Posterior vena cava (tissue), 2 donors: ENCODE measurements around the gene DUS3L. TPM values are rescaled to one million over a fixed set of nuclear protein-coding genes. Genes with fewer than 3 reads are reported as not detected.

ENCODE experiments used
- total RNA-seq, 2 donors: library from RNA; stranded (reverse); fragmentation: NEBNext Ultra II Directional; extraction: Animal tissue kit (Norgen Biotek cat#: 25700); gene quantifications; one replicate each; pipeline ENCODE4 v1.2.1, GENCODE V29; 2021
- donor health status: DM: yes; HTN: yes; CAD: no.
- donor health status: DM: yes; HTN: yes; CAD: no.

DUS3L gene
- total RNA-seq, 2 donors from 2014 or later, result 19.1 to 27.6 TPM

Other genes with a start within 250 kb of the DUS3L start
- under 1 TPM; 0.42 to 0.43 TPM for gene TINCR, start 223.2 kb downstream of the DUS3L start, total RNA-seq
- gene SAFB2, start 168.4 kb downstream of the DUS3L start, total RNA-seq, result 10 to 100 TPM; 50.9 to 57.3 TPM
- 10 to 100 TPM; 49.4 to 50.5 TPM for gene SAFB, start 168.1 kb downstream of the DUS3L start, total RNA-seq
- 10 to 100 TPM; 54.1 to 54.4 TPM for gene MICOS13, start 110.6 kb downstream of the DUS3L start, total RNA-seq
- 1 to 10 TPM; 3.8 to 4.0 TPM for gene HSD11B1L, start 110.1 kb downstream of the DUS3L start, total RNA-seq
- gene RPL36, start 100.9 kb downstream of the DUS3L start, total RNA-seq, result 100 to 1,000 TPM; 525 to 575 TPM
- 10 to 100 TPM; 34.8 to 40.4 TPM for gene LONP1, start 71.0 kb downstream of the DUS3L start, total RNA-seq
- not detected for gene CATSPERD, start 70.5 kb downstream of the DUS3L start, total RNA-seq
- gene PRR22, start 6.4 kb downstream of the DUS3L start, total RNA-seq, result 1 to 10 TPM in 1 of 2 donors, under 1 TPM in 1; 1.00 to 2.2 TPM
- gene NRTN, start 13.9 kb upstream of the DUS3L start, total RNA-seq, result under 1 TPM in 1 of 2 donors, not detected in 1; 0.52 TPM
- not detected for gene FUT6, start 48.5 kb upstream of the DUS3L start, total RNA-seq
- gene FUT3, start 60.3 kb upstream of the DUS3L start, total RNA-seq, result not detected
- not detected for gene FUT5, start 79.4 kb upstream of the DUS3L start, total RNA-seq
- gene NDUFA11, start 112.6 kb upstream of the DUS3L start, total RNA-seq, result 100 to 1,000 TPM; 161 to 193 TPM
- 1 to 10 TPM; 2.4 to 5.0 TPM for gene VMAC, start 113.7 kb upstream of the DUS3L start, total RNA-seq
- gene CAPS, start 123.1 kb upstream of the DUS3L start, total RNA-seq, result 1 to 10 TPM; 3.8 to 8.5 TPM
- 10 to 100 TPM; 48.3 to 55.4 TPM for gene RANBP3, start 187.0 kb upstream of the DUS3L start, total RNA-seq